ENCODE results near the gene MAP6D1. TPM values are rescaled to one million over a fixed set of nuclear protein-coding genes. Genes with fewer than 3 reads are reported as not detected.
A peak's percentile ranks its signal among the peaks of the same experiment; 100 is the strongest.

Gene MAP6D1
- total and polyA plus RNA-seq, 10 donors: 0.77 to 3.1 (median 1.7) TPM; not detected in 1

- H3K9me3 ChIP-seq: no peaks in the 10 kb centered on the region
- H3K27me3 ChIP-seq (replicated peaks in 1 of 7): no peaks in the 10 kb centered on the region
- H3K4me1 ChIP-seq: no peaks in the 10 kb centered on the region
- TF ChIP-seq POLR2A (IDR thresholded peaks at IDR 0.05) (no peak), POLR2AphosphoS5 (IDR thresholded peaks at IDR 0.05) (no peak), CTCF (IDR thresholded peaks at IDR 0.05 in 8 of 11, conservative IDR thresholded peaks at IDR 0.05 in 3 of 11) (no peak)
- no peak for DNase-seq
- no peak overlapping the region for H3K4me3 ChIP-seq
- intact Hi-C loops (cut with DNase I; ENCODE audit: low total_unique reads): no loop called here
- 93 to 97% (median 96%) methylated on average over 11 of the region's 11 CpGs for WGBS, 5 donors
- no peak overlapping the region for H3K27ac ChIP-seq
- peaks cover 5 to 100% (median 81%) of the 10 kb centered on the region in 6 donors for H3K36me3 ChIP-seq
Measured at GRCh38 chr3:183808355-183808754, 17.0 kb downstream of the MAP6D1 start.

- no peak overlapping the region for H3K4me3 ChIP-seq
- no peaks in the 10 kb centered on the region for H3K9me3 ChIP-seq
- intact Hi-C loops (cut with DNase I; ENCODE audit: low total_unique reads): no loop called here
- H3K36me3 ChIP-seq: peaks cover 5 to 100% (median 85%) of the 10 kb centered on the region in 6 donors
- peak; percentile 54 for DNase-seq
- H3K27me3 ChIP-seq (replicated peaks in 1 of 7): no peaks in the 10 kb centered on the region
- no peak for TF ChIP-seq POLR2AphosphoS5 (IDR thresholded peaks at IDR 0.05)
- no peak for TF ChIP-seq POLR2A (IDR thresholded peaks at IDR 0.05)
- TF ChIP-seq CTCF (IDR thresholded peaks at IDR 0.05 in 8 of 11, conservative IDR thresholded peaks at IDR 0.05 in 3 of 11): no peak
- H3K27ac ChIP-seq: no peak overlapping the region
- 93 to 97% (median 96%) methylated on average over 12 of the region's 12 CpGs for WGBS, 5 donors
- no peaks in the 10 kb centered on the region for H3K4me1 ChIP-seq
Measured at GRCh38 chr3:183807881-183808280, 17.5 kb downstream of the MAP6D1 start.

GRCh38 chr3:183807209-183807728 is 18.1 kb downstream of the MAP6D1 start:
- no peak overlapping the region for H3K4me3 ChIP-seq
- H3K27ac ChIP-seq: no peak overlapping the region
- WGBS, 5 donors: 91 to 96% (median 94%) methylated on average over 12 of the region's 12 CpGs
- H3K9me3 ChIP-seq: no peaks in the 10 kb centered on the region
- peak; percentile 29 for DNase-seq
- no peaks in the 10 kb centered on the region for H3K27me3 ChIP-seq (replicated peaks in 1 of 7)
- H3K4me1 ChIP-seq: no peaks in the 10 kb centered on the region
- intact Hi-C loops (cut with DNase I; ENCODE audit: low total_unique reads): no loop called here
- H3K36me3 ChIP-seq: peaks cover 5 to 100% (median 91%) of the 10 kb centered on the region in 6 donors
- no peak for TF ChIP-seq POLR2A (IDR thresholded peaks at IDR 0.05)
- no peak for TF ChIP-seq POLR2AphosphoS5 (IDR thresholded peaks at IDR 0.05)
- TF ChIP-seq CTCF (IDR thresholded peaks at IDR 0.05 in 8 of 11, conservative IDR thresholded peaks at IDR 0.05 in 3 of 11): no peak

- Histone ChIP-seq H3K27ac (no peak overlapping the region), H3K9me3 (no peaks in the 10 kb centered on the region), H3K27me3 (replicated peaks in 1 of 7) (no peaks in the 10 kb centered on the region), H3K4me3 (no peak overlapping the region), H3K36me3 (peaks cover 12 to 100% (median 89%) of the 10 kb centered on the region in 6 donors), H3K4me1 (no peaks in the 10 kb centered on the region)
- intact Hi-C loops (cut with DNase I; ENCODE audit: low total_unique reads): no loop called here
- TF ChIP-seq POLR2AphosphoS5 (IDR thresholded peaks at IDR 0.05) (no peak), CTCF (IDR thresholded peaks at IDR 0.05 in 8 of 11, conservative IDR thresholded peaks at IDR 0.05 in 3 of 11) (no peak), POLR2A (IDR thresholded peaks at IDR 0.05) (no peak)
- no peak for DNase-seq
- WGBS, 5 donors: 93 to 96% (median 94%) methylated on average over 6 of the region's 6 CpGs
Measured at GRCh38 chr3:183802989-183803388, 22.4 kb downstream of the MAP6D1 start.
